Caco-2 (cell line): ENCODE results near the gene CPED1. TPM values are rescaled to one million over a fixed set of nuclear protein-coding genes. Genes with fewer than 3 reads are reported as not detected.

ENCODE experiments used
- BruUV-seq: library from RNA; stranded (reverse); fragments of 400-500 nt; replicated peaks from 2 replicates; lab custom pipeline; 2021; lab: Mats Ljungman, UMichigan
- CTCF ChIA-PET: fragments of 300-600 bp; sonication (Branson Sonifier 250); formaldehyde crosslinking; loops from one replicate; lab custom pipeline; 2022; ENCODE audit warnings: antibody characterized with exemption; lab: Charles Lee
- POLR2A ChIA-PET: fragments of 300-600 bp; sonication (Branson Sonifier 250); formaldehyde crosslinking; loops from one replicate; lab custom pipeline; 2022; ENCODE audit warnings: antibody characterized with exemption; lab: Charles Lee
- DNase-seq, 2 experiments: peaks; one replicate each; pipeline versions ENCODE4 v3.0.0 to v3.0.0-alpha.2; 2020 to 2022
- H3K27me3 ChIP-seq: replicated peaks from 2 replicates; pipeline ENCODE4 v1.6.0; 2011; ENCODE audit warnings: low read length; ENCODE audit not compliant: control insufficient read depth, insufficient read depth
- H3K36me3 ChIP-seq: 2 replicates; pipeline ENCODE4 v1.5.1; 2011; ENCODE audit warnings: low read length; ENCODE audit not compliant: control insufficient read depth, insufficient read depth
- H3K4me1 ChIP-seq: fragments of 250-450 bp; sonication (Bioruptor Pico); 2 replicates; pipeline ENCODE4 v1.5.1; 2020; ENCODE audit warnings: mild to moderate bottlenecking
- H3K4me3 ChIP-seq: 2 replicates; pipeline ENCODE4 v1.5.1; 2011; ENCODE audit warnings: low read depth, mild to moderate bottlenecking, control low read depth, low read length
- H3K9me3 ChIP-seq: fragments of 250-450 bp; sonication (Bioruptor Pico); 2 replicates; pipeline ENCODE4 v1.5.1; 2020; ENCODE audit warnings: mild to moderate bottlenecking, moderate library complexity
- H3K27ac Mint-ChIP-seq: one replicate; pipeline ENCODE4 v1.8.0; 2022; ENCODE audit warnings: mixed read lengths; ENCODE audit not compliant: unreplicated experiment
- H3K27me3 Mint-ChIP-seq: one replicate; pipeline ENCODE4 v1.8.0; 2022; ENCODE audit warnings: mixed read lengths; ENCODE audit not compliant: insufficient read depth, unreplicated experiment
- H3K36me3 Mint-ChIP-seq: one replicate; pipeline ENCODE4 v1.8.0; 2022; ENCODE audit warnings: mild to moderate bottlenecking, mixed read lengths; ENCODE audit not compliant: insufficient read depth, unreplicated experiment
- H3K4me1 Mint-ChIP-seq: one replicate; pipeline ENCODE4 v1.8.0; 2022; ENCODE audit warnings: low read depth, mixed read lengths; ENCODE audit not compliant: unreplicated experiment
- H3K4me3 Mint-ChIP-seq: one replicate; pipeline ENCODE4 v1.8.0; 2022; ENCODE audit warnings: mild to moderate bottlenecking, moderate library complexity, mixed read lengths; ENCODE audit not compliant: unreplicated experiment
- H3K9me3 Mint-ChIP-seq: one replicate; pipeline ENCODE4 v1.8.0; 2022; ENCODE audit warnings: mixed read lengths; ENCODE audit not compliant: unreplicated experiment
- intact Hi-C: fragments of 100-400 bp; cut with micrococcal nuclease; formaldehyde crosslinking; loops from one replicate; pipeline ENCODE4 v1.10.0; 2022; ENCODE audit not compliant: unreplicated experiment
- total RNA-seq: library from RNA; stranded (reverse); gene quantifications from 2 replicates; pipeline ENCODE4 v1.2.3, GENCODE V29; 2022
- TF ChIP-seq, protein P1 (sequence below), 2 experiments: fragments of 200-600 bp in 1 of 2; IDR thresholded peaks; 1 replicate in 1 of 2; 2 replicates in 1 of 2; pipeline versions ENCODE4 v1.5.1 to v1.8.0; 2011 to 2022; ENCODE audit warnings: antibody characterized with exemption in 1 of 2, control low read depth in 1 of 2, inconsistent platforms in 1 of 2, low read depth in 1 of 2, low read length in 1 of 2, mild to moderate bottlenecking in 1 of 2, moderate library complexity in 1 of 2; ENCODE audit not compliant: insufficient read depth in 1 of 2, severe bottlenecking in 1 of 2, unreplicated experiment in 1 of 2

The CPED1 gene
- total RNA-seq, 1 experiment from 2014 or later, result 0.23 TPM

DNA sequence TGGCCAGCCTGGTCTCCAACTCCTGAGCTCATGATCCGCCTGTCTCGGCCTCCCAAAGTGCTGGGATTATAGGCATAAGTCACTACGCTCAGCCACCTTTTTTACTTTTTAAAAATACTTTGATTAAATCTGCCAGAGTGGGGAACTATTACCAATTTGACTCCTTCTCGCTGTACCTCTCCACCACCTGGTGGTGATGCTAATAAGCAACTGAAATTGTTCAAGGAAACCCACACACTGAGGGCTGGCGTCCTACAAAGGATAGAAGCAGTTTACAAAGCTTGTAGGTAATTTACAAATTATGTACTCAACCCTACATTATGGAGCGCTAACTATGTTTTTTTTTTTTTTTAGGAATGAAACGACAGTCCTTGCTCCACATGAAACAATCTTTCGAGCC, 111.1 kb downstream of the CPED1 start:
- no peaks in the 10 kb centered on the region for H3K36me3 ChIP-seq
- no peaks in the 10 kb centered on the region for H3K27me3 ChIP-seq
- intact Hi-C loops, result no loop called here
- no peak for DNase-seq
- H3K9me3 ChIP-seq, result no peaks in the 10 kb centered on the region
- H3K4me3 Mint-ChIP-seq, result no peak overlapping the region
- ChIA-PET CTCF (interaction anchor here (1.2 kb wide), 1 partner anchor 110 kb away, joined by 4 read pairs; the partner anchor contains the start of gene CPED1), POLR2A (no interaction called here)
- peaks cover 12% of the 10 kb centered on the region for H3K4me1 Mint-ChIP-seq
- H3K27me3 Mint-ChIP-seq, result peaks cover 5% of the 10 kb centered on the region
- TF ChIP-seq, protein P1, sequence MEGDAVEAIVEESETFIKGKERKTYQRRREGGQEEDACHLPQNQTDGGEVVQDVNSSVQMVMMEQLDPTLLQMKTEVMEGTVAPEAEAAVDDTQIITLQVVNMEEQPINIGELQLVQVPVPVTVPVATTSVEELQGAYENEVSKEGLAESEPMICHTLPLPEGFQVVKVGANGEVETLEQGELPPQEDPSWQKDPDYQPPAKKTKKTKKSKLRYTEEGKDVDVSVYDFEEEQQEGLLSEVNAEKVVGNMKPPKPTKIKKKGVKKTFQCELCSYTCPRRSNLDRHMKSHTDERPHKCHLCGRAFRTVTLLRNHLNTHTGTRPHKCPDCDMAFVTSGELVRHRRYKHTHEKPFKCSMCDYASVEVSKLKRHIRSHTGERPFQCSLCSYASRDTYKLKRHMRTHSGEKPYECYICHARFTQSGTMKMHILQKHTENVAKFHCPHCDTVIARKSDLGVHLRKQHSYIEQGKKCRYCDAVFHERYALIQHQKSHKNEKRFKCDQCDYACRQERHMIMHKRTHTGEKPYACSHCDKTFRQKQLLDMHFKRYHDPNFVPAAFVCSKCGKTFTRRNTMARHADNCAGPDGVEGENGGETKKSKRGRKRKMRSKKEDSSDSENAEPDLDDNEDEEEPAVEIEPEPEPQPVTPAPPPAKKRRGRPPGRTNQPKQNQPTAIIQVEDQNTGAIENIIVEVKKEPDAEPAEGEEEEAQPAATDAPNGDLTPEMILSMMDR (IDR thresholded peaks at IDR 0.05; ENCODE audit: insufficient read depth in 1 of 2, low read depth in 1 of 2, low read length in 1 of 2, severe bottlenecking in 1 of 2, unreplicated experiment in 1 of 2), result peak in 1 of 2 experiments; percentile 23
- H3K4me3 ChIP-seq, result no peak overlapping the region
- H3K27ac Mint-ChIP-seq, result no peak overlapping the region
- no TSS peak for BruUV-seq
- no peaks in the 10 kb centered on the region for H3K9me3 Mint-ChIP-seq
- H3K36me3 Mint-ChIP-seq, result no peaks in the 10 kb centered on the region
- peaks cover 15% of the 10 kb centered on the region; the same call in 1 of the 2 replicates for H3K4me1 ChIP-seq

DNA sequence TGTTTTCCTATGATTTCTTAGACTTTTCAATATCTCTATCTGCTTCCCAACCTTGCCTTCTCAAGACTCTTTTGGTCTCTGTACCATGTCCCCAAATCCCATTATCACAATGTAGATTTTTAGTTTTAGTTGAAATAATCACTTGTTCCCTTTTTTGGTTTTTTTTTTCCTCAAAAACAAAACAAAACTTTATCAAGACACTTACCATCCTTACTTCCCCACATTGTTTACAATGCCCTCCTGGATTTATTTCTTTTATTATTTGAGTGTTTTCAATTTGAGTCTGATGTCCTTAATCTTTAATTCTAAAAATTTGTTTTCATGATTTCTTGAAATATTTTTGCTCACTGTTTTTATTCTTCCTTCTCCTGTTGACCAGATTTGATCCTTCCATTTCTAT, 112.6 kb downstream of the CPED1 start:
- Histone ChIP-seq H3K27me3 (no peaks in the 10 kb centered on the region), H3K9me3 (no peaks in the 10 kb centered on the region), H3K36me3 (no peaks in the 10 kb centered on the region), H3K4me3 (no peak overlapping the region), H3K4me1 (peaks cover 15% of the 10 kb centered on the region; the same call in 1 of the 2 replicates)
- no TSS peak for BruUV-seq
- POLR2A ChIA-PET, result no interaction called here
- TF ChIP-seq, protein P1 (IDR thresholded peaks at IDR 0.05; ENCODE audit: insufficient read depth in 1 of 2, low read depth in 1 of 2, low read length in 1 of 2, severe bottlenecking in 1 of 2, unreplicated experiment in 1 of 2), result no peak
- no peaks in the 10 kb centered on the region for H3K27me3 Mint-ChIP-seq
- no peak overlapping the region for H3K27ac Mint-ChIP-seq
- CTCF ChIA-PET, result no interaction called here
- no peaks in the 10 kb centered on the region for H3K36me3 Mint-ChIP-seq
- intact Hi-C loops, result no loop called here
- H3K4me3 Mint-ChIP-seq, result no peak overlapping the region
- H3K4me1 Mint-ChIP-seq, result peaks cover 12% of the 10 kb centered on the region
- H3K9me3 Mint-ChIP-seq, result no peaks in the 10 kb centered on the region
- no peak for DNase-seq

DNA sequence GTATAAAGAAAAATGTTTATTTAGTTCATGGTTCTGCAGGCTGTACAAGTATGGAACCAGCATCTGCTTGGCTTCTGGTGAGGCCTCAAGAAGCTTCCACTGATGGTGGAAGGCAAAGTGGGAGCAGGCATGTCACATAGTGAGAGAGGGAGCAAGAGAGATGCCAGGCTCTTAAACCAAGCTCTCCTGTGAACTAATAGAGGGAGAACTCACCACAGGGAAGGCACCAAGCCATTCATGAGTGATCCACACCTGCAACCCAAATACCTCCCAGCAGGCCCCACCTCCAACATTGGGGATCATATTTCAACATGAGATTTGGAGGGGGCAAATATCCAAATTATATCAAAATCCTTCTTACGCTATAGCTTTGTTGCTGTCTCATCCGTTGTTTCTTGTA, 113.1 kb downstream of the CPED1 start:
- TF ChIP-seq, protein P1 (IDR thresholded peaks at IDR 0.05; ENCODE audit: insufficient read depth in 1 of 2, low read depth in 1 of 2, low read length in 1 of 2, severe bottlenecking in 1 of 2, unreplicated experiment in 1 of 2), result no peak
- Histone ChIP-seq H3K36me3 (no peaks in the 10 kb centered on the region), H3K9me3 (no peaks in the 10 kb centered on the region), H3K27me3 (no peaks in the 10 kb centered on the region), H3K4me3 (no peak overlapping the region), H3K4me1 (peaks cover 15% of the 10 kb centered on the region; the same call in 1 of the 2 replicates)
- H3K9me3 Mint-ChIP-seq, result no peaks in the 10 kb centered on the region
- H3K36me3 Mint-ChIP-seq, result no peaks in the 10 kb centered on the region
- intact Hi-C loops, result no loop called here
- no peak for DNase-seq
- peaks cover 12% of the 10 kb centered on the region for H3K4me1 Mint-ChIP-seq
- ChIA-PET CTCF (no interaction called here), POLR2A (no interaction called here)
- no peaks in the 10 kb centered on the region for H3K27me3 Mint-ChIP-seq
- no peak overlapping the region for H3K4me3 Mint-ChIP-seq
- BruUV-seq, result no TSS peak
- H3K27ac Mint-ChIP-seq, result no peak overlapping the region
